Omental fat pad (tissue), 4 donors: ENCODE measurements around the gene SPRED2. TPM values are rescaled to one million over a fixed set of nuclear protein-coding genes. Genes with fewer than 3 reads are reported as not detected.

Experiments
- ATAC-seq: fragments of 150-250 bp; one replicate; pipeline ENCODE4 v1.9.1; 2016; ENCODE audit warnings: mild to moderate bottlenecking, moderate library complexity; ENCODE audit not compliant: low FRiP score
- DNase-seq: peaks from one replicate; pipeline ENCODE4 v3.0.0-alpha.2; 2019; ENCODE audit warnings: low spot score
- total RNA-seq, 4 donors: library from RNA; depleted of rRNA; stranded (reverse); fragments of >200 nt; gene quantifications; one replicate each; pipeline ENCODE4 v1.1.0, GENCODE V29; 2016
- TF ChIP-seq, protein P1 (sequence below), 3 donors: fragments of 450-650 bp; IDR thresholded peaks; one replicate each; pipeline ENCODE4 v1.5.1; 2016 to 2017; ENCODE audit warnings: antibody characterized with exemption in 3 of 3, mild to moderate bottlenecking in 3 of 3, moderate library complexity in 2 of 3

The SPRED2 gene
- total RNA-seq, 4 donors from 2014 or later, result 22.9 to 45.4 (median 26.6) TPM

DNA sequence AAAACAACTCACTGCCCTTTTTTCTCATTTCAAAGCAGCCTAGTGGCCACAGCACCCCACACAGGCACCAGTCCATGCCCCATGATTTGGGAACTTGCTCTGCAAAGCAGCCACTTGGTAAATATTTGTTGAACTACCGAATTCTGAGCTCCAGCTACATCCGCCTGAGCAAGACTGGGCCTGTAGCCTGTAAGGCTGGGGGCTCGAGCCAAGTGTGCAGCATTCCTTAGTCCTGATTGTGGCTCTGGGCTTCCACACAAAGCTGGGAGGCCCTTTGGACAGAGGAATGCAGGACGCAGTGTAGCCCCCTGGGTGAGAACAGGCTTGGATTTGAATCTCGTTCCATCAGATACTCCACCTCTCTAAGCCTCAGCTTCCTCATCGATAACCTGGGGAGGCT lies 116.3 kb downstream of the SPRED2 start:
- ATAC-seq (no peak), DNase-seq (no peak)
- TF ChIP-seq, protein P1, sequence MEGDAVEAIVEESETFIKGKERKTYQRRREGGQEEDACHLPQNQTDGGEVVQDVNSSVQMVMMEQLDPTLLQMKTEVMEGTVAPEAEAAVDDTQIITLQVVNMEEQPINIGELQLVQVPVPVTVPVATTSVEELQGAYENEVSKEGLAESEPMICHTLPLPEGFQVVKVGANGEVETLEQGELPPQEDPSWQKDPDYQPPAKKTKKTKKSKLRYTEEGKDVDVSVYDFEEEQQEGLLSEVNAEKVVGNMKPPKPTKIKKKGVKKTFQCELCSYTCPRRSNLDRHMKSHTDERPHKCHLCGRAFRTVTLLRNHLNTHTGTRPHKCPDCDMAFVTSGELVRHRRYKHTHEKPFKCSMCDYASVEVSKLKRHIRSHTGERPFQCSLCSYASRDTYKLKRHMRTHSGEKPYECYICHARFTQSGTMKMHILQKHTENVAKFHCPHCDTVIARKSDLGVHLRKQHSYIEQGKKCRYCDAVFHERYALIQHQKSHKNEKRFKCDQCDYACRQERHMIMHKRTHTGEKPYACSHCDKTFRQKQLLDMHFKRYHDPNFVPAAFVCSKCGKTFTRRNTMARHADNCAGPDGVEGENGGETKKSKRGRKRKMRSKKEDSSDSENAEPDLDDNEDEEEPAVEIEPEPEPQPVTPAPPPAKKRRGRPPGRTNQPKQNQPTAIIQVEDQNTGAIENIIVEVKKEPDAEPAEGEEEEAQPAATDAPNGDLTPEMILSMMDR (IDR thresholded peaks at IDR 0.05), result no peak

DNA sequence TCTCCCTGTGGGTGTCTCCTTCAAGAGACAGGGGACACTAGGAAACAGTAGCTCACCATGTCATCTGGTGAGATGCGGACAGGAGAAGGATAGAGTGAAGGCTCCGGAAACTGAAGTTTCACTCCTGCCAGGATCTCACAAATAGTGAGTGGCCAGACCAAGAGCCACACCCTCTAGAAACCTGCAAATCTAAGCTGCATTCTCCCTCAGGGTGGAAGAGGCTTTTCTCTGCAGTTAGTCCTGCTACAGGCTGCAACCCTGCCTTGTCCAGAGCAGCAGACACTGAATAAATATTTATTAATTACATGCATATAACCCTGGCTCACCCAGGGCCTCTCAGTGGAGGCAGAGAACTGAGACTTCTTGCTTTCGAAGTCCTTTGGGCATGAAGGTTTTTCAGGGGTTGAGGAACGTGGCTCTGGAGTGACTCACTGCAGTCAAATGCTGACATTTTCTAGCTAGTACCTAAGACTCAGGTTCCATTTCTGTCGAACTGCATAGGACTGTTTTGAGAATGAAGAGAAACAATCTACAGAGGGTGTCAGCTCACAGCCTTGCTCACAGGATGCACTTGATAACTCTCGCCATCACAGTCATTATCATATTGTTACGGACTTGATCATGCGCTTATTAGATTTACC lies 117.5 kb downstream of the SPRED2 start:
- DNase-seq (no peak), ATAC-seq (no peak)
- TF ChIP-seq, protein P1 (IDR thresholded peaks at IDR 0.05), result no peak

DNA sequence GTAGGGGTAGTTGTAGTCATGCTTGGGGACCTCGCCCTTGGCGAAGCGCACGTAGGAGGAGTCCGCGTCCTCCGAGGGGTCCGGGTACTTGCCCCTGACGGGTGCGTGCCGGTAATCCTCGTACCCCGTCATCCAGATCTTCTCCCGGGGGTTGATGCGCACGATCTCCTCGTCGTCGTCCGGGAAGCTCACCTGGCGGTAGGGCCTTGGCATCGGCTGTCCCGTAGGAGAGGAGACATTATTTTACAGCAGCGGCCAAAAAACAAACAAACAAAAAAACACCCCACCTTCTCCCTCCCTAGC lies 118.5 kb downstream of the SPRED2 start:
- TF ChIP-seq, protein P1 (IDR thresholded peaks at IDR 0.05), result no peak
- no peak for DNase-seq
- no peak for ATAC-seq

GRCh38 chr2:65313126-65313953 lies 119.1 kb downstream of the SPRED2 start:
- ATAC-seq, result no peak
- TF ChIP-seq, protein P1 (IDR thresholded peaks at IDR 0.05), result no peak
- DNase-seq, result no peak

GRCh38 chr2:65311596-65311995 lies 120.8 kb downstream of the SPRED2 start:
- TF ChIP-seq, protein P1 (IDR thresholded peaks at IDR 0.05), result no peak
- DNase-seq (no peak), ATAC-seq (no peak)

DNA sequence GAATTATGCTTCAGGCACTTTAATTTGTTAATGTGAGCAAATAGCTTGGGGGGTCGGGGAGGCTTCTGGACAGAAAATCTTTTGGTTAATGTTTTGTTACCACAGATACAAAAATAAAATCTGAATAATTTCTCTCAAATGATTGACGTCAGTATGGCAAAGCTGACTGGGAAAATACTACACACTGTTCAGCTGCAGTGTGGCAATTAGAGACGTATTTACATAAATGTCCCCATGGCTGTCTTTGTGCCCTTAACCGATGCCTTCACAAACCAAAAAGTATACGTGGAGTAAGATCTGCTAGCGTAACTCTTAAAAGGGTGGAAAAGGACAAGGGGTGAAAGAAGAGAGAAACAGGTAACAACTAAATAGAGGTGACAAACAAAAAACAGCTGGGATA lies 121.3 kb downstream of the SPRED2 start:
- no peak for ATAC-seq
- TF ChIP-seq, protein P1 (IDR thresholded peaks at IDR 0.05), result no peak
- DNase-seq, result no peak

DNA sequence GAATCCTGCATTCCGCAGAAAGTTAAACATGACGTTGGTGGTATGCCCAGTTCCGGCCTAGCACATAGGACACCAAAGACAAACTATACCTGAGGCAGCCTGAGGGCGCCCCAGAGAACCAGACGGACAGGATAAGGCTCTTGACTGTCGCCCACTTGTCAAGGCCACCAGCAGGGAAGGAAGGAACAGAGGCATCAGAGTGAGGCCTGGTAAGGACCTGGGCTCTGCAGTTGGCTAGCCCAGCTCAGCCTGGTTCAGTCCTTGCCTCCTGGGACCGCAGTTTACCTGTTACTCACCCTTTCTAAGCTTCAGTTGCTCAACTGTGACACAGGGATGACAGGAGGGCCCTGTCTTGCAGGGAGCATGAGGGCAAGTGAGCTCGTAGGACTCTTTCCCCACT lies 122.7 kb downstream of the SPRED2 start:
- DNase-seq (no peak), ATAC-seq (peak; percentile 62)
- TF ChIP-seq, protein P1 (IDR thresholded peaks at IDR 0.05), result no peak
